Neural progenitor cell (in vitro differentiated cells): ENCODE results near the gene LENG9.

Experiments used
- EZH2 ChIP-seq: fragments of 200-600 bp; sonication (generic); IDR thresholded peaks from 2 replicates; pipeline ENCODE4 v1.6.1; 2017; ENCODE audit warnings: antibody characterized with exemption, mild to moderate bottlenecking, moderate library complexity
- EZH2phosphoT487 ChIP-seq: fragments of 200-600 bp; sonication (generic); IDR thresholded peaks from 2 replicates; pipeline ENCODE4 v1.6.1; 2017; ENCODE audit warnings: antibody characterized with exemption
- TF ChIP-seq, protein P1 (sequence below): fragments of 200-600 bp; sonication (generic); IDR thresholded peaks from 2 replicates; pipeline ENCODE4 v1.5.1; 2017; ENCODE audit warnings: antibody characterized with exemption, mild to moderate bottlenecking

DNA sequence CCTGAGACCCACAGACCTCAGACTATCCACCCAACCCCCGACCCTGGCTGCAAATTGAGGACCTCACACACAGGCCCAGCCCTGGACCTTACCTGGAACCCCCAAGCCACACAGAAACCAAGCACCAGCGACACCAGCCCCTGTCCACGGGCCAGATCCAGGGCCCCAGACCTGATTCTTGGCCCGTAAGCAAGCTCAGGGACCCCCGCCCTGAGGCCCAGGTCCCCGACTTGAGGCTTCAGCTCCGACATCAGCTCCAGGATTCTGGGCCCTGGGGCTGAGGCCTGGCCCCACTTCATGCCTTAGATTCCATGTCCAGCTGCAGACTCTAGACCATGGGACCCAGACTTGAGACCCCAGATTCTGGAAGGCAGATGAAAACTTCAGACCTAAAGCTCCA, 42.1 kb downstream of the LENG9 start:
- TF ChIP-seq, protein P1, sequence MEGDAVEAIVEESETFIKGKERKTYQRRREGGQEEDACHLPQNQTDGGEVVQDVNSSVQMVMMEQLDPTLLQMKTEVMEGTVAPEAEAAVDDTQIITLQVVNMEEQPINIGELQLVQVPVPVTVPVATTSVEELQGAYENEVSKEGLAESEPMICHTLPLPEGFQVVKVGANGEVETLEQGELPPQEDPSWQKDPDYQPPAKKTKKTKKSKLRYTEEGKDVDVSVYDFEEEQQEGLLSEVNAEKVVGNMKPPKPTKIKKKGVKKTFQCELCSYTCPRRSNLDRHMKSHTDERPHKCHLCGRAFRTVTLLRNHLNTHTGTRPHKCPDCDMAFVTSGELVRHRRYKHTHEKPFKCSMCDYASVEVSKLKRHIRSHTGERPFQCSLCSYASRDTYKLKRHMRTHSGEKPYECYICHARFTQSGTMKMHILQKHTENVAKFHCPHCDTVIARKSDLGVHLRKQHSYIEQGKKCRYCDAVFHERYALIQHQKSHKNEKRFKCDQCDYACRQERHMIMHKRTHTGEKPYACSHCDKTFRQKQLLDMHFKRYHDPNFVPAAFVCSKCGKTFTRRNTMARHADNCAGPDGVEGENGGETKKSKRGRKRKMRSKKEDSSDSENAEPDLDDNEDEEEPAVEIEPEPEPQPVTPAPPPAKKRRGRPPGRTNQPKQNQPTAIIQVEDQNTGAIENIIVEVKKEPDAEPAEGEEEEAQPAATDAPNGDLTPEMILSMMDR = no peak
- TF ChIP-seq EZH2phosphoT487 (no peak), EZH2 (no peak)
